GM12878 (cell line): ENCODE measurements around the gene C19orf33. TPM values are rescaled to one million over a fixed set of nuclear protein-coding genes. Genes with fewer than 3 reads are reported as not detected.

Source experiments
- ATAC-seq: fragments of 200-7000 bp; cut with Tn5 transposase; 3 replicates; pipeline ENCODE4 v1.9.1; 2020; ENCODE audit warnings: mild to moderate bottlenecking, moderate library complexity
- BruUV-seq: library from RNA; stranded (reverse); fragments of 400-500 nt; replicated peaks from 2 replicates; lab custom pipeline; 2021; lab: Mats Ljungman, UMichigan
- CTCF ChIA-PET: fragments of 300-600 bp; sonication (Branson Sonifier 250); formaldehyde crosslinking; extraction: SDS; loops from one replicate; lab custom pipeline; 2021; ENCODE audit warnings: inconsistent platforms; lab: Yijun Ruan, JAX
- POLR2A ChIA-PET: fragments of 350-600 bp; formaldehyde crosslinking; extraction: SDS; loops from one replicate; lab custom pipeline; 2021; ENCODE audit warnings: inconsistent platforms; lab: Charles Lee
- RAD21 ChIA-PET: fragments of 300-600 bp; sonication (Branson Sonifier 250); formaldehyde crosslinking; loops from one replicate; lab custom pipeline; 2023; ENCODE audit warnings: antibody characterized with exemption; ENCODE audit not compliant: unreplicated experiment; lab: Charles Lee
- SMC1A ChIA-PET: fragments of 300-600 bp; sonication (Branson Sonifier 250); formaldehyde crosslinking; loops from one replicate; lab custom pipeline; 2023; ENCODE audit not compliant: unreplicated experiment, uncharacterized antibody; lab: Charles Lee
- DNase-seq: peaks from one replicate; pipeline ENCODE4 v3.0.0-alpha.2; 2011; ENCODE audit warnings: low read depth, low spot score
- FAIRE-seq: peaks from 3 replicates; lab custom pipeline; 2011; peaks lifted over from hg19 to GRCh38; lab: Jason Lieb, UNC
- H2AFZ ChIP-seq: 2 replicates; pipeline ENCODE4 v1.6.0; 2011; ENCODE audit warnings: low read depth, low read length, control low read depth; ENCODE audit not compliant: control insufficient read depth
- H3K27ac ChIP-seq: 2 replicates; pipeline ENCODE4 v1.5.1; 2011; ENCODE audit warnings: control low read depth; ENCODE audit not compliant: control insufficient read depth, insufficient read depth
- H3K27me3 ChIP-seq, 2 experiments: replicated peaks in 1 of 2; 2 replicates each; pipeline versions ENCODE4 v1.6.0 to v1.6.1; 2011; ENCODE audit warnings: low read length in 1 of 2; ENCODE audit not compliant: control insufficient read depth in 2 of 2, insufficient read depth in 2 of 2
- H3K36me3 ChIP-seq, 2 experiments: 2 replicates each; pipeline ENCODE4 v1.5.1; 2011; ENCODE audit warnings: low read length in 1 of 2; ENCODE audit not compliant: control insufficient read depth in 2 of 2, insufficient read depth in 2 of 2
- H3K4me1 ChIP-seq: 2 replicates; pipeline ENCODE4 v1.6.1; 2011; ENCODE audit warnings: mild to moderate bottlenecking, low read length, moderate library complexity, mixed read lengths; ENCODE audit not compliant: control insufficient read depth, insufficient read depth
- H3K4me2 ChIP-seq: 2 replicates; pipeline ENCODE4 v1.6.0; 2011; ENCODE audit warnings: control low read depth; ENCODE audit not compliant: control insufficient read depth, insufficient read depth
- H3K4me3 ChIP-seq: fragments of 200-600 bp; sonication (generic); 2 replicates; pipeline ENCODE4 v1.5.1; 2016
- H3K79me2 ChIP-seq: 2 replicates; pipeline ENCODE4 v1.6.0; 2011; ENCODE audit warnings: low read length; ENCODE audit not compliant: control insufficient read depth, insufficient read depth
- H3K9ac ChIP-seq: 2 replicates; pipeline ENCODE4 v1.8.0; 2011; ENCODE audit warnings: low read length, control low read depth, mixed read lengths; ENCODE audit not compliant: control insufficient read depth, insufficient read depth
- H3K9me3 ChIP-seq: replicated peaks from 3 replicates; pipeline ENCODE4 v1.5.1; 2011; ENCODE audit warnings: mild to moderate bottlenecking, low read length; ENCODE audit not compliant: control insufficient read depth, insufficient read depth
- H4K20me1 ChIP-seq: 2 replicates; pipeline ENCODE4 v1.6.0; 2011; ENCODE audit not compliant: control insufficient read depth, insufficient read depth
- CEBPZ ChIP-seq: fragments of 150-350 bp; IDR thresholded peaks from 2 replicates; pipeline ENCODE4 v1.6.1; 2016; ENCODE audit warnings: low read depth, low read length
- CUX1 ChIP-seq: IDR thresholded peaks from 2 replicates; pipeline ENCODE4 v1.6.1; 2012; ENCODE audit warnings: improper control_type of control experiment, low read depth, low read length; ENCODE audit not compliant: insufficient replicate concordance
- MLLT1 ChIP-seq: fragments of 450-650 bp; IDR thresholded peaks from 2 replicates; pipeline ENCODE4 v1.6.1; 2016; ENCODE audit warnings: mild to moderate bottlenecking
- PAX8 ChIP-seq: fragments of 450-650 bp; IDR thresholded peaks from 2 replicates; pipeline ENCODE4 v1.6.1; 2017; ENCODE audit warnings: mild to moderate bottlenecking, moderate library complexity
- RELB ChIP-seq: fragments of 450-650 bp; IDR thresholded peaks from 2 replicates; pipeline ENCODE4 v1.6.1; 2017; ENCODE audit warnings: low read depth, mild to moderate bottlenecking, moderate library complexity
- RFX5 ChIP-seq: IDR thresholded peaks from 2 replicates; pipeline ENCODE4 v1.6.1; 2011; ENCODE audit warnings: low read depth, low read length, improper control_type of control experiment
- RUNX3 ChIP-seq: IDR thresholded peaks from 2 replicates; pipeline ENCODE4 v1.6.1; 2012; ENCODE audit warnings: low read length, inconsistent platforms
- SRF ChIP-seq, 2 experiments: IDR thresholded peaks; 2 replicates each; pipeline ENCODE4 v1.6.1; 2011; ENCODE audit warnings: low read depth in 2 of 2, low read length in 2 of 2, mild to moderate bottlenecking in 1 of 2, moderate library complexity in 1 of 2
- WGBS: methylation state at CpG from one replicate; pipeline ENCODE4 v1.1.6; 2016; ENCODE audit warnings: low lambda C conversion rate; ENCODE audit not compliant: insufficient replicate concordance, insufficient coverage; ENCODE audit errors: missing lambda C conversion rate; 5-methylcytosine and 5-hydroxymethylcytosine counted together
- in situ Hi-C: fragments of 300-500 bp; cut with MboI; formaldehyde crosslinking; loops from 9 replicates; pipeline ENCODE4 v1.14.3; 2018; ENCODE audit warnings: mixed read lengths
- intact Hi-C: fragments of 100-400 bp; cut with micrococcal nuclease; formaldehyde crosslinking; loops from one replicate; pipeline ENCODE4 v1.14.2; 2022; ENCODE audit not compliant: unreplicated experiment
- polyA plus RNA-seq, 11 experiments: library from polyadenylated mRNA; depleted of rRNA in 4 of 11; unstranded in 6 of 11; stranded (reverse) in 5 of 11; fragments of >200 nt; fragmentation: Nextera tagmentation in 4 of 11; fragmentation: Illumina TruSeq in 1 of 11; extraction: Ambion mirVana in 4 of 11; extraction: Trizol in 1 of 11; gene quantifications; 1 replicate in 1 of 11; 2 replicates in 10 of 11; pipeline versions ENCODE4 v1.2.1 to v1.2.3, GENCODE V29; 2011 to 2016; ENCODE audit warnings: inconsistent platforms in 2 of 11, missing spikeins in 2 of 11, low read depth in 1 of 11
- total RNA-seq, 4 experiments: library from RNA; depleted of rRNA in 3 of 4; stranded (reverse); fragments of >200 nt in 3 of 4; fragmentation: Illumina TruSeq in 1 of 4; extraction: Trizol in 1 of 4; gene quantifications; 2 replicates each; pipeline versions ENCODE4 v1.2.1 to v1.2.3, GENCODE V29; 2013 to 2021

The C19orf33 gene
- total and polyA plus RNA-seq, 10 of the 15 experiments (the other 5 are each of a cell fraction or from before 2014, with no cell fraction given), result 0.28 to 0.45 TPM; not detected in 8

- intact Hi-C loops, result no loop called here
- H3K36me3 ChIP-seq, result no peaks in the 10 kb centered on the region
- FAIRE-seq, result no peak
- ATAC-seq, result no peak
- no peak overlapping the region for H3K4me3 ChIP-seq
- in situ Hi-C loops, result no loop called here
- ChIA-PET POLR2A (no interaction called here), RAD21 (no interaction called here), SMC1A (no interaction called here), CTCF (no interaction called here)
- H3K27me3 ChIP-seq, result no peaks in the 10 kb centered on the region
- no peaks in the 10 kb centered on the region for H3K79me2 ChIP-seq
- H3K9me3 ChIP-seq, result no peaks in the 10 kb centered on the region
- no peak overlapping the region for H3K9ac ChIP-seq
- TF ChIP-seq RELB (no peak), CEBPZ (no peak), CUX1 (no peak), MLLT1 (no peak), RFX5 (no peak), PAX8 (no peak), RUNX3 (no peak), SRF (IDR thresholded peaks at IDR 0.05; ENCODE audit: low read depth in 2 of 2, low read length in 2 of 2) (no peak)
- no peak for DNase-seq
- peaks cover 8% of the 10 kb centered on the region for H3K4me1 ChIP-seq
- H4K20me1 ChIP-seq, result no peaks in the 10 kb centered on the region
- no peak overlapping the region for H2AFZ ChIP-seq
- WGBS, result 42% methylated on average over 15 of the region's 16 CpGs
- BruUV-seq, result no TSS peak
- H3K4me2 ChIP-seq, result no peak overlapping the region
- H3K27ac ChIP-seq, result no peak overlapping the region
These were observed 15.8 kb upstream of the C19orf33 start for GRCh38 chr19:38288123-38288855.
